ENCODE results near the gene DLG2.
"Not testable (repeated sequence)": the region's sequence is repeated elsewhere in the genome, so short reads cannot be mapped to it uniquely, and the experiment has no call there.

The DLG2 gene

GRCh38 chr11:85021058-85021457 is 606.1 kb downstream of the DLG2 start:
- TF ChIP-seq CTCF (IDR thresholded peaks at IDR 0.05; ENCODE audit: borderline replicate concordance, control extremely low read depth, extremely low read depth, insufficient read depth, missing control alignments), result no peak
- DNase-seq (ENCODE audit: low spot score), result no peak
- in situ Hi-C loops (cut with MboI; ENCODE audit: low sequenced_read_pairs, unreplicated experiment), result no loop called here

GRCh38 chr11:84993386-84993785 is 633.8 kb downstream of the DLG2 start:
- no peak for TF ChIP-seq CTCF (IDR thresholded peaks at IDR 0.05; ENCODE audit: borderline replicate concordance, control extremely low read depth, extremely low read depth, insufficient read depth, missing control alignments)
- in situ Hi-C loops (cut with MboI; ENCODE audit: low sequenced_read_pairs, unreplicated experiment), result no loop called here
- DNase-seq (ENCODE audit: low spot score), result no peak

GRCh38 chr11:84990141-84990540 is 637.0 kb downstream of the DLG2 start:
- no peak for DNase-seq (ENCODE audit: low spot score)
- TF ChIP-seq CTCF (IDR thresholded peaks at IDR 0.05; ENCODE audit: borderline replicate concordance, control extremely low read depth, extremely low read depth, insufficient read depth, missing control alignments), result no peak
- in situ Hi-C loops (cut with MboI; ENCODE audit: low sequenced_read_pairs, unreplicated experiment), result no loop called here

- DNase-seq (ENCODE audit: low spot score); in situ Hi-C loops (cut with MboI; ENCODE audit: low sequenced_read_pairs, unreplicated experiment): not testable (repeated sequence)
Observed at GRCh38 chr11:84987686-84988187, 639.4 kb downstream of the DLG2 start.

- no peak for DNase-seq (ENCODE audit: low spot score)
- in situ Hi-C loops (cut with MboI; ENCODE audit: low sequenced_read_pairs, unreplicated experiment), result no loop called here
- no peak for TF ChIP-seq CTCF (IDR thresholded peaks at IDR 0.05; ENCODE audit: borderline replicate concordance, control extremely low read depth, extremely low read depth, insufficient read depth, missing control alignments)
Observed at GRCh38 chr11:84981301-84981700, 645.8 kb downstream of the DLG2 start.

- no peak for DNase-seq (ENCODE audit: low spot score)
- in situ Hi-C loops (cut with MboI; ENCODE audit: low sequenced_read_pairs, unreplicated experiment), result no loop called here
- TF ChIP-seq CTCF (IDR thresholded peaks at IDR 0.05; ENCODE audit: borderline replicate concordance, control extremely low read depth, extremely low read depth, insufficient read depth, missing control alignments), result no peak
Observed at GRCh38 chr11:84969103-84969502, 658.0 kb downstream of the DLG2 start.

GRCh38 chr11:84965484-84965883 is 661.7 kb downstream of the DLG2 start:
- no peak for TF ChIP-seq CTCF (IDR thresholded peaks at IDR 0.05; ENCODE audit: borderline replicate concordance, control extremely low read depth, extremely low read depth, insufficient read depth, missing control alignments)
- no peak for DNase-seq (ENCODE audit: low spot score)
- in situ Hi-C loops (cut with MboI; ENCODE audit: low sequenced_read_pairs, unreplicated experiment), result no loop called here
